GM12864 (cell line): ENCODE data around the gene SMIM41.

Experiments used
- DNase-seq: peaks from one replicate; pipeline ENCODE4 v3.0.0-alpha.2; 2011; ENCODE audit warnings: low read depth
- H3K4me3 ChIP-seq: 2 replicates; pipeline ENCODE4 v1.5.1; 2011; ENCODE audit warnings: mild to moderate bottlenecking, low read depth, low read length, control low read depth
- CTCF ChIP-seq: IDR thresholded peaks from 2 replicates; pipeline ENCODE4 v1.5.1; 2011; ENCODE audit warnings: low read depth, mild to moderate bottlenecking, moderate library complexity, low read length, control low read depth, inconsistent platforms; ENCODE audit errors: missing control alignments

Gene SMIM41

GRCh38 chr12:52054833-52055730 is 24.4 kb upstream of the SMIM41 start:
- DNase-seq = no peak
- TF ChIP-seq CTCF = no peak
- H3K4me3 ChIP-seq = no peak overlapping the region

- H3K4me3 ChIP-seq = no peak overlapping the region
- no peak for DNase-seq
- no peak for TF ChIP-seq CTCF
Measured at GRCh38 chr12:52055731-52056711, 23.5 kb upstream of the SMIM41 start.

GRCh38 chr12:52056801-52057637 is 22.5 kb upstream of the SMIM41 start:
- no peak overlapping the region for H3K4me3 ChIP-seq
- no peak for TF ChIP-seq CTCF
- DNase-seq = no peak

- no peak overlapping the region for H3K4me3 ChIP-seq
- DNase-seq = no peak
- TF ChIP-seq CTCF = no peak
Measured at GRCh38 chr12:52057638-52058576, 21.6 kb upstream of the SMIM41 start.

- TF ChIP-seq CTCF = no peak
- H3K4me3 ChIP-seq = no peak overlapping the region
- no peak for DNase-seq
Measured at GRCh38 chr12:52058631-52059361, 20.7 kb upstream of the SMIM41 start.
